ENCODE measurements around the gene NDUFS3. TPM values are rescaled to one million over a fixed set of nuclear protein-coding genes. Genes with fewer than 3 reads are reported as not detected.
A peak's percentile ranks its signal among the peaks of the same experiment; 100 is the strongest.

The NDUFS3 gene
- total RNA-seq, 1 donor from 2014 or later: 199 TPM

GRCh38 chr11:47615249-47615648, 36.4 kb downstream of the NDUFS3 start:
- H3K27me3 Mint-ChIP-seq (ENCODE audit: unreplicated experiment): no peaks in the 10 kb centered on the region
- DNase-seq (ENCODE audit: low spot score): no peak
- no peak overlapping the region for H3K27ac Mint-ChIP-seq (ENCODE audit: unreplicated experiment)
- H3K4me3 Mint-ChIP-seq (ENCODE audit: unreplicated experiment): no peak overlapping the region
- TF ChIP-seq CTCF (IDR thresholded peaks at IDR 0.05; ENCODE audit: unreplicated experiment): no peak
- no peaks in the 10 kb centered on the region for H3K9me3 Mint-ChIP-seq (ENCODE audit: unreplicated experiment)
- H3K36me3 Mint-ChIP-seq (ENCODE audit: low read depth, unreplicated experiment): no peaks in the 10 kb centered on the region
- peaks cover 6% of the 10 kb centered on the region for H3K4me1 Mint-ChIP-seq (ENCODE audit: unreplicated experiment)

GRCh38 chr11:47616726-47617416, 38.0 kb downstream of the NDUFS3 start:
- DNase-seq (ENCODE audit: low spot score): peak; percentile 67
- H3K27ac Mint-ChIP-seq (ENCODE audit: unreplicated experiment): no peak overlapping the region
- TF ChIP-seq CTCF (IDR thresholded peaks at IDR 0.05; ENCODE audit: unreplicated experiment): peak; percentile 48
- peaks cover under 1% of the 10 kb centered on the region for H3K36me3 Mint-ChIP-seq (ENCODE audit: low read depth, unreplicated experiment)
- H3K4me1 Mint-ChIP-seq (ENCODE audit: unreplicated experiment): no peaks in the 10 kb centered on the region
- H3K9me3 Mint-ChIP-seq (ENCODE audit: unreplicated experiment): no peaks in the 10 kb centered on the region
- H3K27me3 Mint-ChIP-seq (ENCODE audit: unreplicated experiment): no peaks in the 10 kb centered on the region
- no peak overlapping the region for H3K4me3 Mint-ChIP-seq (ENCODE audit: unreplicated experiment)

GRCh38 chr11:47617417-47617809, 38.5 kb downstream of the NDUFS3 start:
- Mint-ChIP-seq H3K9me3 (ENCODE audit: unreplicated experiment) (no peaks in the 10 kb centered on the region), H3K27me3 (ENCODE audit: unreplicated experiment) (no peaks in the 10 kb centered on the region), H3K4me1 (ENCODE audit: unreplicated experiment) (no peaks in the 10 kb centered on the region), H3K27ac (ENCODE audit: unreplicated experiment) (no peak overlapping the region), H3K36me3 (ENCODE audit: low read depth, unreplicated experiment) (peaks cover 4% of the 10 kb centered on the region), H3K4me3 (ENCODE audit: unreplicated experiment) (no peak overlapping the region)
- TF ChIP-seq CTCF (IDR thresholded peaks at IDR 0.05; ENCODE audit: unreplicated experiment): no peak
- no peak for DNase-seq (ENCODE audit: low spot score)

GRCh38 chr11:47620836-47621378, 42.0 kb downstream of the NDUFS3 start:
- TF ChIP-seq CTCF (IDR thresholded peaks at IDR 0.05; ENCODE audit: unreplicated experiment): no peak
- Mint-ChIP-seq H3K4me1 (ENCODE audit: unreplicated experiment) (no peaks in the 10 kb centered on the region), H3K4me3 (ENCODE audit: unreplicated experiment) (peak overlapping the region; percentile 65), H3K36me3 (ENCODE audit: low read depth, unreplicated experiment) (peaks cover 11% of the 10 kb centered on the region), H3K27me3 (ENCODE audit: unreplicated experiment) (no peaks in the 10 kb centered on the region), H3K9me3 (ENCODE audit: unreplicated experiment) (no peaks in the 10 kb centered on the region), H3K27ac (ENCODE audit: unreplicated experiment) (peak overlapping the region; percentile 48)
- no peak for DNase-seq (ENCODE audit: low spot score)

- DNase-seq (ENCODE audit: low spot score): no peak
- Mint-ChIP-seq H3K27me3 (ENCODE audit: unreplicated experiment) (no peaks in the 10 kb centered on the region), H3K4me3 (ENCODE audit: unreplicated experiment) (no peak overlapping the region), H3K36me3 (ENCODE audit: low read depth, unreplicated experiment) (peaks cover 33% of the 10 kb centered on the region), H3K4me1 (ENCODE audit: unreplicated experiment) (no peaks in the 10 kb centered on the region), H3K9me3 (ENCODE audit: unreplicated experiment) (no peaks in the 10 kb centered on the region), H3K27ac (ENCODE audit: unreplicated experiment) (no peak overlapping the region)
- no peak for TF ChIP-seq CTCF (IDR thresholded peaks at IDR 0.05; ENCODE audit: unreplicated experiment)
These were observed 47.4 kb downstream of the NDUFS3 start for GRCh38 chr11:47626234-47626633.

Data from endothelial cell (in vitro differentiated cells).